RWPE2 (cell line): ENCODE results near the gene AMOTL1.

Experiments
- ATAC-seq: fragments of 200-7000 bp; cut with Tn5 transposase; 3 replicates; pipeline ENCODE4 v1.9.1; 2021; ENCODE audit warnings: low read depth
- DNase-seq: peaks from one replicate; pipeline ENCODE4 v3.0.0-alpha.2; 2020; ENCODE audit warnings: low spot score
- H3K27ac ChIP-seq: fragments of 450-650 bp; 2 replicates; pipeline ENCODE4 v1.5.1; 2017; ENCODE audit warnings: mild to moderate bottlenecking; ENCODE audit not compliant: poor library complexity, severe bottlenecking
- H3K27me3 ChIP-seq: fragments of 250-450 bp; sonication (Bioruptor Pico); 2 replicates; pipeline ENCODE4 v1.5.1; 2021; ENCODE audit warnings: mild to moderate bottlenecking, moderate library complexity; ENCODE audit not compliant: insufficient read depth, poor library complexity, severe bottlenecking
- H3K36me3 ChIP-seq: fragments of 250-450 bp; sonication (Bioruptor Pico); 2 replicates; pipeline ENCODE4 v1.5.1; 2020; ENCODE audit warnings: low read depth, mild to moderate bottlenecking, moderate library complexity
- H3K4me1 ChIP-seq: fragments of 250-450 bp; sonication (Bioruptor Pico); 2 replicates; pipeline ENCODE4 v1.5.1; 2021; ENCODE audit warnings: mild to moderate bottlenecking, moderate library complexity; ENCODE audit not compliant: insufficient read depth, poor library complexity, severe bottlenecking
- H3K4me3 ChIP-seq: fragments of 250-450 bp; sonication (Bioruptor Pico); 2 replicates; pipeline ENCODE4 v1.5.1; 2021; ENCODE audit warnings: mild to moderate bottlenecking, moderate library complexity; ENCODE audit not compliant: severe bottlenecking
- H3K9me3 ChIP-seq: fragments of 250-450 bp; sonication (Bioruptor Pico); 2 replicates; pipeline ENCODE4 v1.5.1; 2021; ENCODE audit warnings: mild to moderate bottlenecking, moderate library complexity; ENCODE audit not compliant: severe bottlenecking
- TF ChIP-seq, protein P1 (sequence below): fragments of 450-650 bp; IDR thresholded peaks from one replicate; pipeline ENCODE4 v1.5.1; 2017; ENCODE audit warnings: mild to moderate bottlenecking, moderate library complexity; ENCODE audit not compliant: poor library complexity, severe bottlenecking

AMOTL1 gene

DNA sequence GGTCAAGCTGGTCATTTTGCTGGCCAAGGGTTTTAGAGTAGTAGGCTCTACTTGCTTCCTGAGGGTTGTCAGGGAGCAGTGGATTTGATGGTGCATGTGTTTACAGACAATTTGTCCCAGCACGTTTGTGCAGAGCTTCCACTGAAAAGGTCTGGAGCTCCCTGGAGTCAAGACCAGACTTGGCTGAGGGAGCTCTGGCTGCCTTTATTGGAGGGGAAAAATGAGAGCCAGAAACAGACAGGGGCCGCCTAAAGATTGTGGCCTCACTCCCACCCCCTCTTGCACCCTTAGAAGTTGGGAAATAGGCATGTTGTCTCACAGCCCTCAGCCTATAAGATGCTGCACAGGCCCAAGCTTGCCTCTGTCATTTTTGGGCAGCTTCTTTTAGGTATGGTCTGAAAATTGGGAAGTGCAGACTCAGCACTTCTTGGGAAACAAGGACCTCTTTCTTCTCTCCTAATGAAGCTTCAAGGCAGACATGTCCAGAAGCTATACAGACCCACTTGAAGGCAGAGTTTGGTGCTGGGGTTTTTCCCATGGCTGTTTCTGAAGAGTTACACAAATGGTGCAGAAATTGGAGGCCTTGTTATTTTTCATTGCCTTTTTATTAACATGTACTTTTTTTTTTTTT, 55.1 kb downstream of the AMOTL1 start:
- H3K36me3 ChIP-seq, result peaks cover 94% of the 10 kb centered on the region
- no peak for DNase-seq

DNA sequence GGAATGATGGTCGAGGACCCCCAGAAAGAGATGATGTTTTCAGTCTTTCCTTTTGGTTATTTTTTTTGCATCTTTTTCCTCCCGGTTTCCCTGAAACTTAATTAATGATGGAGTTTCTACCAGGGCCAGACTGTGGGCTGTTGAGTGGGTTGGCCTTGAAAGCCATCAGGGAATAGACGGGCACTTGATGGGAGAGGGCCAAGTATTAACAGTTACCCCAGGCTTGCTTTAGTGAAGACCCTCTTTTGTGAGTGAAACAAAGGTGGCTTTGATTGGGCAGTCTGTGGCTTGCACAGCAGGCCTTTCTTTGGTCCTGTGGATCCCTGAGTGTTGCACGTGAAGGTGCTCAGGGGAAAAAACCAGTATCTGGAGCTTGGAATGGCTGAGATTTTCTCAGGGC, 56.9 kb downstream of the AMOTL1 start:
- H3K9me3 ChIP-seq, result no peaks in the 10 kb centered on the region
- H3K27me3 ChIP-seq, result no peaks in the 10 kb centered on the region
- peaks cover 97% of the 10 kb centered on the region for H3K36me3 ChIP-seq
- H3K4me3 ChIP-seq, result no peak overlapping the region
- H3K27ac ChIP-seq, result no peak overlapping the region
- no peak for DNase-seq
- no peak for ATAC-seq
- H3K4me1 ChIP-seq, result no peaks in the 10 kb centered on the region
- TF ChIP-seq, protein P1, sequence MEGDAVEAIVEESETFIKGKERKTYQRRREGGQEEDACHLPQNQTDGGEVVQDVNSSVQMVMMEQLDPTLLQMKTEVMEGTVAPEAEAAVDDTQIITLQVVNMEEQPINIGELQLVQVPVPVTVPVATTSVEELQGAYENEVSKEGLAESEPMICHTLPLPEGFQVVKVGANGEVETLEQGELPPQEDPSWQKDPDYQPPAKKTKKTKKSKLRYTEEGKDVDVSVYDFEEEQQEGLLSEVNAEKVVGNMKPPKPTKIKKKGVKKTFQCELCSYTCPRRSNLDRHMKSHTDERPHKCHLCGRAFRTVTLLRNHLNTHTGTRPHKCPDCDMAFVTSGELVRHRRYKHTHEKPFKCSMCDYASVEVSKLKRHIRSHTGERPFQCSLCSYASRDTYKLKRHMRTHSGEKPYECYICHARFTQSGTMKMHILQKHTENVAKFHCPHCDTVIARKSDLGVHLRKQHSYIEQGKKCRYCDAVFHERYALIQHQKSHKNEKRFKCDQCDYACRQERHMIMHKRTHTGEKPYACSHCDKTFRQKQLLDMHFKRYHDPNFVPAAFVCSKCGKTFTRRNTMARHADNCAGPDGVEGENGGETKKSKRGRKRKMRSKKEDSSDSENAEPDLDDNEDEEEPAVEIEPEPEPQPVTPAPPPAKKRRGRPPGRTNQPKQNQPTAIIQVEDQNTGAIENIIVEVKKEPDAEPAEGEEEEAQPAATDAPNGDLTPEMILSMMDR, result no peak

More for the DNA sequence above, 55.1 kb downstream of the AMOTL1 start:
- Histone ChIP-seq H3K4me1 (no peaks in the 10 kb centered on the region), H3K4me3 (no peak overlapping the region), H3K27ac (no peak overlapping the region), H3K27me3 (no peaks in the 10 kb centered on the region), H3K9me3 (no peaks in the 10 kb centered on the region)
- ATAC-seq, result no peak
- TF ChIP-seq, protein P1, result no peak

DNA sequence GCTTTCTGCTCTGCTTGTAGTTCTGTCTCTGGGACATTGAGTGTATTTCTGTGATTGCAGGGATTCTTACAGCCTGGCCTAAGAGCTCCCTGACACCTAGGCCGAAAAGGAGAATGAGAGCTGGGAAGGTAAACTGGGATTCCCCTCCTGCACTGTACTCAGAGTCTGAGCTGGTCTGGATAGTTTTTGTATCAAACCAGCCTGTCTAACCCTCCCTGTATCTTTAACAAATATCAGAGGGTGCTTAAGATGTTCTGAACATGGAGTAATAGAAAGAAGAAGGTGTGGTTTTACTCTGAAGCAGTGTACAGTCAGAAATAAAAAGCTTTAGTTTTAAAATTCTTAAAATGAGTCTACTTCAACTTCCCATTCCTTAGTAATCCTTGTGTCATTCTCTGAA, 57.3 kb downstream of the AMOTL1 start:
- Histone ChIP-seq H3K27ac (no peak overlapping the region), H3K4me1 (no peaks in the 10 kb centered on the region), H3K4me3 (no peak overlapping the region), H3K9me3 (no peaks in the 10 kb centered on the region), H3K27me3 (no peaks in the 10 kb centered on the region), H3K36me3 (peaks cover 97% of the 10 kb centered on the region)
- TF ChIP-seq, protein P1, result no peak
- ATAC-seq (no peak), DNase-seq (no peak)

DNA sequence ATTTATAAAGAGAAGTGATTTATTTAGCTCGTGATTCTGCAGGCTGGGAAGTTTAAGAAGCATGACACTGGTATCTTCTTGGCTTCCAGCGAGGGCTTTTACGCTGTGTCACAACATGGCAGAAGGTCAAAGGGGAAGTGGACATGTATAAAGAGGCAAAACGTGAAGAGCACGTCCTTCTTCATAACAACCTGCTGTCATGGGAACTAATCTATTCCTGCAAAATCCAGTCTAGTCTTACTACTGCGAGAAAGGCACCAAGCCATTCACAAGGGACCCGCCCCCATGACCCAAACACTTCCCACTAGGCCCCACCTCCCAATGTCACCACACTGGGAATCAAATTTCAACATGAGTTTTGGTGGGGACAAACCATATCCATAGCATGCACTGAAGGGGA, 58.3 kb downstream of the AMOTL1 start:
- no peak for ATAC-seq
- Histone ChIP-seq H3K27ac (no peak overlapping the region), H3K4me3 (no peak overlapping the region), H3K9me3 (no peaks in the 10 kb centered on the region), H3K4me1 (no peaks in the 10 kb centered on the region), H3K36me3 (peaks cover 97% of the 10 kb centered on the region), H3K27me3 (no peaks in the 10 kb centered on the region)
- DNase-seq, result no peak
- TF ChIP-seq, protein P1, result no peak

DNA sequence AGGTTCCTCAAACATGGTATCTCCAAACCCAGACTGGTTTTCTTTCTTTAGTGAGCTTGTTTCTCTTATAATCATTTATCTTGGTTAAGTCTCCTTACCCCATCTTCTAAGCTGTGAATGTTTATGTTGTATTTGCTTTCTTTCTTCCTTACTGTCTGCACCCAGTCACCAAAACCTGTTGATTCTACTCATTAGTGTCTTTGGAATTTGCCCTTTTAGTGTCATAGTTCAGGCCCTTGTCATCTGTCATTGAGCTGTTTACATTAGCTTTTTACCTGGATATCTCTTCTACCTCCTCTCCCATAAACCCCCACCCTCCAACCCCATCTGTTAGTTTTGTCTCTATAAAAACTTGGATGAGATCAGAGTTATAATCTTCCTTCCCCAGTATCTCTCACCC, 59.9 kb downstream of the AMOTL1 start:
- H3K9me3 ChIP-seq, result no peaks in the 10 kb centered on the region
- H3K27ac ChIP-seq, result no peak overlapping the region
- no peaks in the 10 kb centered on the region for H3K27me3 ChIP-seq
- ATAC-seq, result no peak
- H3K4me3 ChIP-seq, result no peak overlapping the region
- no peaks in the 10 kb centered on the region for H3K4me1 ChIP-seq
- no peak for DNase-seq
- H3K36me3 ChIP-seq, result peaks cover 97% of the 10 kb centered on the region
- TF ChIP-seq, protein P1, result no peak
